Ectodermal cell (in vitro differentiated cells): ENCODE results near the gene EDN1.
"Not testable (repeated sequence)": the region's sequence is repeated elsewhere in the genome, so short reads cannot be mapped to it uniquely, and the experiment has no call there.

ENCODE experiments used
- H3K27ac ChIP-seq: 2 replicates; pipeline ENCODE4 v1.7.0; 2013; ENCODE audit warnings: mild to moderate bottlenecking, low read depth, low read length; ENCODE audit not compliant: insufficient read depth, poor library complexity, severe bottlenecking
- H3K27me3 ChIP-seq: 2 replicates; pipeline ENCODE4 v1.7.0; 2013; ENCODE audit warnings: mild to moderate bottlenecking, low read length; ENCODE audit not compliant: insufficient read depth, control insufficient read depth, poor library complexity, severe bottlenecking
- H3K36me3 ChIP-seq: one replicate; pipeline ENCODE4 v1.7.0; 2013; ENCODE audit warnings: low read length; ENCODE audit not compliant: control insufficient read depth, insufficient read depth
- H3K4me1 ChIP-seq: one replicate; pipeline ENCODE4 v1.7.0; 2013; ENCODE audit warnings: low read length; ENCODE audit not compliant: control insufficient read depth, insufficient read depth
- H3K4me3 ChIP-seq: 2 replicates; pipeline ENCODE4 v1.7.0; 2013; ENCODE audit warnings: low read depth, low read length, control low read depth; ENCODE audit not compliant: insufficient read depth
- H3K9me3 ChIP-seq: 2 replicates; pipeline ENCODE4 v1.7.0; 2013; ENCODE audit warnings: mild to moderate bottlenecking, low read length, moderate library complexity; ENCODE audit not compliant: control insufficient read depth
- WGBS, 2 experiments: methylation state at CpG; one replicate each; pipeline ENCODE4 v1.1.7; 2013; ENCODE audit warnings: missing lambda C conversion rate in 2 of 2; 5-methylcytosine and 5-hydroxymethylcytosine counted together

Gene EDN1

DNA sequence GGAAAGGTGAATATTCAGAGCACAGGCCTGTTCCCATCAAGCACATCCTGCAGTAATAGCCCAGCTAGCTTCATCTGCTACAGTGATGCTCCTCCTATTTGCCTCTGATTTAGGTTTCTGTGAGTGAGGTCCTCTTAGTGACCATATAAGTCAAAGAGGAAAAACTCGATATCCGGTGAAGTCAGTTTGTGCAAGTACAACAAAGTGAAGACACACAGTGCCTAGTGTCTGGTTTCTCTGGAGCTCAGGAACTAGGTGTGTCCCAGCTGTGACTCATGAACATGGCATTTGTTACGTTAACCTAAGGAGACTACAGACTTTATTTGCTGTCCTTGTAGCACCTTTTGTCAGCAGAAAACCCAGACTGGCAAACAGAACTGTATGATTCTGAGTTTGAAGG is 33.9 kb downstream of the EDN1 start:
- H3K4me1 ChIP-seq, result peaks cover 7% of the 10 kb centered on the region
- H3K9me3 ChIP-seq, result no peaks in the 10 kb centered on the region
- peaks cover 6% of the 10 kb centered on the region for H3K27me3 ChIP-seq
- H3K27ac ChIP-seq, result no peak overlapping the region
- WGBS, 2 experiments, result 88 to 91% methylated on average over 3 of the region's 3 CpGs
- H3K36me3 ChIP-seq, result no peaks in the 10 kb centered on the region
- H3K4me3 ChIP-seq, result no peak overlapping the region

DNA sequence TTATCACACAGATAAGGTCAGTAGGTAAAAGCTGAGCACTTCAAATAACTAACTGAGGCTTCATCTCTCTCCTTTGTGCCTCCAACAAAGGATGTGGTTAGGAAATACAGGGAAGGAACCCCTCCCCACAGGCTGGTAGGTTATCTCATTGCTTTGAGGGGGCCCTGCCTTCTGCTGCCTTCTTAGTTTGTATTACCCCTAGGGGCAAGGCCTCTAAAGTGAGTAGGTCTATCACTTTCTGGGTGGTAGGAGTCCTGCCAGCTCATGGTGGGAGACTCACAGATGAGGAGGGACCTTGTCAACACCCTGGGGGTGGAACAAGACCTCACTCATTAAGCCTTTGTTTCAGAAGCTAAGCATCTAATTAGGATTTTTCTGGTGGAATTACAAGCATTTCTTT is 34.6 kb downstream of the EDN1 start:
- H3K9me3 ChIP-seq, result no peaks in the 10 kb centered on the region
- peaks cover 6% of the 10 kb centered on the region for H3K27me3 ChIP-seq
- H3K27ac ChIP-seq, result no peak overlapping the region
- no peak overlapping the region for H3K4me3 ChIP-seq
- peaks cover 7% of the 10 kb centered on the region for H3K4me1 ChIP-seq
- H3K36me3 ChIP-seq, result no peaks in the 10 kb centered on the region

- H3K4me3 ChIP-seq, result no peak overlapping the region
- 52 to 68% methylated on average over 3 of the region's 3 CpGs for WGBS, 2 experiments
- H3K4me1 ChIP-seq, result peaks cover 7% of the 10 kb centered on the region
- no peaks in the 10 kb centered on the region for H3K36me3 ChIP-seq
- no peak overlapping the region for H3K27ac ChIP-seq
- H3K27me3 ChIP-seq, result peaks cover 6% of the 10 kb centered on the region
- no peaks in the 10 kb centered on the region for H3K9me3 ChIP-seq
Observed at GRCh38 chr6:12325872-12326271, 35.7 kb downstream of the EDN1 start.

DNA sequence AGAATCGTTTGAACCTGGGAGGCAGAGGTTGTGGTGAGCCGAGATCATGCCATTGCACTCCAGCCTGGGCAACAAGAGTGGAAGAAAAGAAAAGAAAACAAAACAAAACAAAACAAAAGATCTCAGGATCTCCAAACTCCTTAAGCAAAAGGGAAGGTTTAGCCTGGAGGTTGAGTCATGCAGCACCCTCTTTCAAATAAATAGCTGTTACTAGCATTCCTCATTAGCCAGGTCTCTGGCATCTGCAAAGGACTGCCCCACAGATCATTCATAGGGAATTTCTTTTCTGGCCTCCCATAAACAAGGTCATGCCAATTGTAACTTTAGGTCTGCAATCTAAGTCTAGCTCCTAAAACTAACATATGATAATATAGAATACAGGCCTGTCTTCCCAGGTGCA is 37.2 kb downstream of the EDN1 start:
- Histone ChIP-seq H3K4me3 (no peak overlapping the region), H3K9me3 (no peaks in the 10 kb centered on the region), H3K4me1 (peaks cover 7% of the 10 kb centered on the region), H3K27me3 (peaks cover 6% of the 10 kb centered on the region), H3K36me3 (no peaks in the 10 kb centered on the region), H3K27ac (no peak overlapping the region)
- 73 to 93% methylated on average over 2 of the region's 2 CpGs for WGBS, 2 experiments

DNA sequence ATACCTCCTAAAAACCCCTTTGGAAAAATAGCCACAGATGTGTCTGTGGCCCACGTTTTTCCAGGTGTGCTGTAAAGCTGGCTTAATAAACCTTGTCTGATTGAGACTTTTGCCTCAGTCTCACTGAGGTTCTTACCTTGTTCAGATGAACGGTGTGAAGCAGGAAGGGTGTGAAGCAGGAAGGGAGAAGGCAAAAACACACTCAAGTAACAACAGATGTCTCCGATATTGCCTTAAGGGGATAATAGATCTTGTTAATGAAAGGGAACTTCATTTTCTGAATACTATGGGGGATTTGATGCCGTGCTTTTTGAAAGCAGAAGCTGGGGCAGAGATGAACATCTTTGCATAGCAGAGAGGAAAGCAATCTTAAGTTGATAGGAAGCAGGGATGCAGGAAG is 37.8 kb downstream of the EDN1 start:
- Histone ChIP-seq H3K27me3 (peaks cover 6% of the 10 kb centered on the region), H3K27ac (no peak overlapping the region), H3K36me3 (no peaks in the 10 kb centered on the region), H3K4me3 (no peak overlapping the region), H3K4me1 (peaks cover 7% of the 10 kb centered on the region), H3K9me3 (no peaks in the 10 kb centered on the region)
- 85% methylated on average over 4 of the region's 4 CpGs for WGBS, 2 experiments

DNA sequence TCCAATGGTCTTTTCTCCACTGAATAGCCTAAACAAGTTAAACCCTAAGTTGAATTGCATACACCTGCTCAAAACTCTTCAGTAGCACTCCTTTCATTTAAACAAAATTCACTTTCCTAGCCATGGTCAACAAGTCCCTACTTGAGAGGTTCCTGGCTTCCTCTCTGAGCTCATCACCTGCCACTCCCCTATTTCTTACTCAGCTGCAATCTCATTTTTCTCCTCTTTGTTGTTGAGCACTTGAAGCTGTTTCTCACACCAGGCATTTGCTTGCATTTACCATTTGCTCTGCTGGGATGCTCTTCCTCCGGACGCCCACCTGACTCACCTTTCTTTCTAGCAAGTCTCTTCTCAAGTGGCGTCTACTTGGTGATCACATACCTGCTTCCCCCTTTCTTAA is 38.5 kb downstream of the EDN1 start:
- no peaks in the 10 kb centered on the region for H3K9me3 ChIP-seq
- no peak overlapping the region for H3K27ac ChIP-seq
- H3K4me3 ChIP-seq, result no peak overlapping the region
- no peaks in the 10 kb centered on the region for H3K36me3 ChIP-seq
- H3K27me3 ChIP-seq, result peaks cover 6% of the 10 kb centered on the region
- 80 to 81% methylated on average over 3 of the region's 3 CpGs for WGBS, 2 experiments
- H3K4me1 ChIP-seq, result peaks cover 7% of the 10 kb centered on the region

DNA sequence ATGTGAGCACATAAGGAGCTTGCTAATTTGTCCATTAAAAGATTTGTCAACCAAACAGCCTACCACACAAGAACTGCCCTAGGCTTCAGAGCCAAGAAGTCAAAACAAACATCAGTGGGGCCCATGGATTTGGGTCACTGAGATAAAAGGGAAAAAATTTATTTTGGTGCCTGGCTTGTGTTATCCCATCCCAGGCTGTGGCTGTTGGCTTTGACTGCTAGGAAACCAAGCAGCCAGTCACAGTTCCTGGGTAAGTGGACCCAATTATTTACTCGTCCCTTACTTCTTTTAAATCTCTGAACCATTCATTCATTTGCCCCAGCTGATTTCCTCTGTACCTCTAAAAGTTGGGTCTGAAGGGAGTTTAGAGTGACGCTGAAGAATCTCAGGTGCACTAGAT is 41.3 kb downstream of the EDN1 start:
- H3K36me3 ChIP-seq, result no peaks in the 10 kb centered on the region
- no peaks in the 10 kb centered on the region for H3K27me3 ChIP-seq
- no peak overlapping the region for H3K27ac ChIP-seq
- no peaks in the 10 kb centered on the region for H3K9me3 ChIP-seq
- peaks cover 7% of the 10 kb centered on the region for H3K4me1 ChIP-seq
- 92 to 93% methylated on average over 2 of the region's 2 CpGs for WGBS, 2 experiments
- no peak overlapping the region for H3K4me3 ChIP-seq

GRCh38 chr6:12331951-12332749 is 42.0 kb downstream of the EDN1 start:
- no peaks in the 10 kb centered on the region for H3K9me3 ChIP-seq
- H3K27ac ChIP-seq, result no peak overlapping the region
- WGBS, 2 experiments, result 92 to 94% methylated on average over 8 of the region's 8 CpGs
- no peaks in the 10 kb centered on the region for H3K36me3 ChIP-seq
- no peaks in the 10 kb centered on the region for H3K27me3 ChIP-seq
- H3K4me3 ChIP-seq, result no peak overlapping the region
- H3K4me1 ChIP-seq, result peaks cover 7% of the 10 kb centered on the region

- H3K4me1 ChIP-seq, H3K9me3 ChIP-seq, H3K27me3 ChIP-seq, H3K36me3 ChIP-seq, H3K4me3 ChIP-seq, H3K27ac ChIP-seq: not testable (repeated sequence)
- WGBS, 2 experiments, result 81 to 94% methylated on average over 4 of the region's 5 CpGs
Observed at GRCh38 chr6:12332750-12333079, 42.6 kb downstream of the EDN1 start.

GRCh38 chr6:12333128-12333527 is 43.0 kb downstream of the EDN1 start:
- no peak overlapping the region for H3K27ac ChIP-seq
- WGBS, 2 experiments, result 53 to 94% methylated on average over 1 of the region's 1 CpG
- H3K27me3 ChIP-seq, result no peaks in the 10 kb centered on the region
- H3K4me3 ChIP-seq, result no peak overlapping the region
- H3K36me3 ChIP-seq, result no peaks in the 10 kb centered on the region
- no peaks in the 10 kb centered on the region for H3K9me3 ChIP-seq
- H3K4me1 ChIP-seq, result peaks cover 7% of the 10 kb centered on the region
